CD14-positive monocyte (primary cell): Measurements from ENCODE around the gene SSTR1. TPM values are rescaled to one million over a fixed set of nuclear protein-coding genes. Genes with fewer than 3 reads are reported as not detected.
"Not testable (repeated sequence)": the region's sequence is repeated elsewhere in the genome, so short reads cannot be mapped to it uniquely, and the experiment has no call there.

Experiments used
- DNase-seq, 3 donors: peaks; one replicate each; pipeline ENCODE4 v3.0.0-alpha.2; 2011 to 2022
- H2AFZ ChIP-seq: 2 replicates; pipeline ENCODE4 v1.6.0; 2012; ENCODE audit warnings: mild to moderate bottlenecking, low read depth, low read length, inconsistent platforms; ENCODE audit not compliant: insufficient read depth, poor library complexity, severe bottlenecking
- H3K27ac ChIP-seq, 2 donors: 1 replicate in 1 of 2; 2 replicates in 1 of 2; pipeline ENCODE4 v1.5.1; 2012 to 2013; ENCODE audit warnings: low read length in 2 of 2, control low read depth in 1 of 2, inconsistent platforms in 1 of 2, low read depth in 1 of 2, mild to moderate bottlenecking in 1 of 2
- H3K27me3 ChIP-seq, 2 donors: one replicate each; pipeline versions ENCODE4 v1.6.0 to v1.6.1; 2011 to 2013; ENCODE audit warnings: low read length in 2 of 2; ENCODE audit not compliant: control insufficient read depth in 2 of 2, insufficient read depth in 2 of 2
- H3K36me3 ChIP-seq, 2 donors: replicated peaks in 1 of 2; 1 replicate in 1 of 2; 2 replicates in 1 of 2; pipeline versions ENCODE4 v1.5.1 to v1.6.1; 2012 to 2013; ENCODE audit warnings: low read length in 2 of 2, control low read depth in 1 of 2, inconsistent platforms in 1 of 2, mild to moderate bottlenecking in 1 of 2; ENCODE audit not compliant: insufficient read depth in 2 of 2, control insufficient read depth in 1 of 2
- H3K4me1 ChIP-seq, 2 donors: 1 replicate in 1 of 2; 2 replicates in 1 of 2; pipeline versions ENCODE4 v1.5.1 to v1.6.1; 2012 to 2013; ENCODE audit warnings: low read length in 2 of 2, control low read depth in 1 of 2, inconsistent platforms in 1 of 2, mild to moderate bottlenecking in 1 of 2, moderate library complexity in 1 of 2; ENCODE audit not compliant: insufficient read depth in 2 of 2, control insufficient read depth in 1 of 2
- H3K4me2 ChIP-seq: replicated peaks from 2 replicates; pipeline ENCODE3; 2012; ENCODE audit warnings: low read length, moderate library complexity, mild to moderate bottlenecking; ENCODE audit not compliant: poor library complexity, severe bottlenecking; ENCODE audit errors: extremely low read depth
- H3K4me3 ChIP-seq, 3 experiments: fragments of 200-600 bp in 1 of 3; sonication (generic) in 1 of 3; replicated peaks in 1 of 3; 1 replicate in 2 of 3; 2 replicates in 1 of 3; pipeline ENCODE4 v1.5.1; 2011 to 2013; ENCODE audit warnings: low read length in 3 of 3, mild to moderate bottlenecking in 3 of 3, control low read depth in 2 of 3, low read depth in 2 of 3, inconsistent platforms in 1 of 3, moderate library complexity in 1 of 3
- H3K79me2 ChIP-seq: 2 replicates; pipeline ENCODE4 v1.6.0; 2012; ENCODE audit warnings: mild to moderate bottlenecking, control low read depth, inconsistent platforms, low read length, moderate library complexity; ENCODE audit not compliant: insufficient read depth
- H3K9ac ChIP-seq: 2 replicates; pipeline ENCODE4 v1.6.0; 2017; ENCODE audit warnings: low read length, mild to moderate bottlenecking; ENCODE audit not compliant: insufficient read depth, poor library complexity, severe bottlenecking
- H3K9me3 ChIP-seq, 2 donors: replicated peaks in 1 of 2; 1 replicate in 1 of 2; 2 replicates in 1 of 2; pipeline versions ENCODE4 v1.5.1 to v1.6.1; 2012 to 2013; ENCODE audit warnings: low read length in 2 of 2, control low read depth in 1 of 2; ENCODE audit not compliant: control insufficient read depth in 1 of 2, insufficient read depth in 1 of 2
- H4K20me1 ChIP-seq: 2 replicates; pipeline ENCODE4 v1.6.0; 2012; ENCODE audit warnings: mild to moderate bottlenecking, low read length, control low read depth, moderate library complexity; ENCODE audit not compliant: insufficient read depth
- H3K27ac Mint-ChIP-seq, 7 donors: one replicate each; pipeline ENCODE4 v1.8.0; 2020; ENCODE audit warnings: mild to moderate bottlenecking in 7 of 7, mixed read lengths in 7 of 7, moderate library complexity in 6 of 7, inconsistent platforms in 2 of 7
- H3K27me3 Mint-ChIP-seq, 3 donors: one replicate each; pipeline ENCODE4 v1.8.0; 2021 to 2022; ENCODE audit warnings: low read depth in 3 of 3, mild to moderate bottlenecking in 3 of 3, mixed read lengths in 3 of 3, moderate library complexity in 3 of 3, inconsistent platforms in 1 of 3
- H3K36me3 Mint-ChIP-seq, 2 donors: one replicate each; pipeline ENCODE4 v1.8.0; 2020; ENCODE audit warnings: mixed read lengths in 2 of 2, inconsistent platforms in 1 of 2, mild to moderate bottlenecking in 1 of 2
- H3K4me1 Mint-ChIP-seq: one replicate; pipeline ENCODE4 v1.8.0; 2020; ENCODE audit warnings: mild to moderate bottlenecking, mixed read lengths
- H3K4me3 Mint-ChIP-seq, 2 donors: one replicate each; pipeline ENCODE4 v1.8.0; 2020; ENCODE audit warnings: mild to moderate bottlenecking in 2 of 2, mixed read lengths in 2 of 2, moderate library complexity in 1 of 2
- H3K9me3 Mint-ChIP-seq, 7 donors: one replicate each; pipeline ENCODE4 v1.8.0; 2020 to 2022; ENCODE audit warnings: mixed read lengths in 7 of 7, mild to moderate bottlenecking in 6 of 7, moderate library complexity in 6 of 7, inconsistent platforms in 2 of 7
- CTCF ChIP-seq: fragments of 200-600 bp; IDR thresholded peaks from one replicate; pipeline ENCODE4 v1.8.0; 2022; ENCODE audit warnings: antibody characterized with exemption, mild to moderate bottlenecking
- WGBS: methylation state at CpG from one replicate; pipeline ENCODE4 v1.1.5; 2013; ENCODE audit warnings: missing lambda C conversion rate; ENCODE audit not compliant: insufficient coverage; 5-methylcytosine and 5-hydroxymethylcytosine counted together
- intact Hi-C, 2 donors: fragments of 100-400 bp; cut with micrococcal nuclease; formaldehyde crosslinking; loops; one replicate each; pipeline versions ENCODE4 v1.15.0 to v1.15.1; 2023
- polyA plus RNA-seq, 3 donors: library from polyadenylated mRNA; depleted of rRNA in 1 of 3; unstranded in 2 of 3; stranded (reverse) in 1 of 3; fragments of 300-500 nt in 2 of 3; fragments of >200 nt in 1 of 3; fragmentation: Illumina TruSeq in 2 of 3; gene quantifications; 1 replicate in 2 of 3; 2 replicates in 1 of 3; pipeline ENCODE4 v1.2.3, GENCODE V29; 2012 to 2021

Gene SSTR1
- polyA plus RNA-seq, 3 donors = not detected

- Histone ChIP-seq H2AFZ (no peak overlapping the region), H3K4me1 (no peaks in the 10 kb centered on the region), H3K4me3 (no peak overlapping the region), H4K20me1 (no peaks in the 10 kb centered on the region), H3K27ac (no peak overlapping the region), H3K27me3 (no peaks in the 10 kb centered on the region), H3K9me3 (no peaks in the 10 kb centered on the region), H3K36me3 (no peaks in the 10 kb centered on the region), H3K79me2 (no peaks in the 10 kb centered on the region), H3K4me2 (no peak overlapping the region), H3K9ac (no peak overlapping the region)
- intact Hi-C loops = no loop called here
- no peak for TF ChIP-seq CTCF
- Mint-ChIP-seq H3K36me3 (no peaks in the 10 kb centered on the region), H3K4me3 (no peak overlapping the region), H3K27ac (no peak overlapping the region), H3K9me3 (peaks cover 0 to 5% (median 2%) of the 10 kb centered on the region in 7 donors), H3K4me1 (no peaks in the 10 kb centered on the region), H3K27me3 (peaks cover 1 to 6% (median 2%) of the 10 kb centered on the region in 3 donors)
- DNase-seq = no peak
- WGBS = 93% methylated on average over 2 of the region's 2 CpGs
Measured at GRCh38 chr14:38187528-38187927, 20.2 kb upstream of the SSTR1 start.

- H3K9me3 ChIP-seq = no peaks in the 10 kb centered on the region
- H3K36me3 Mint-ChIP-seq = no peaks in the 10 kb centered on the region
- no peak overlapping the region for H3K9ac ChIP-seq
- no peaks in the 10 kb centered on the region for H3K36me3 ChIP-seq
- WGBS = no CpG with 5 or more reads among the region's 4 CpGs
- H3K27me3 Mint-ChIP-seq = peaks cover 0 to 2% (median 1%) of the 10 kb centered on the region in 3 donors
- no peak overlapping the region for H3K27ac ChIP-seq
- no peak overlapping the region for H2AFZ ChIP-seq
- peaks cover 0 to 2% (median 0%) of the 10 kb centered on the region in 7 donors for H3K9me3 Mint-ChIP-seq
- no peak for DNase-seq
- intact Hi-C loops = no loop called here
- H3K4me2 ChIP-seq = no peak overlapping the region
- no peak overlapping the region for H3K27ac Mint-ChIP-seq
- H4K20me1 ChIP-seq = no peaks in the 10 kb centered on the region
- H3K4me1 Mint-ChIP-seq = no peaks in the 10 kb centered on the region
- H3K4me3 Mint-ChIP-seq = no peak overlapping the region
- H3K27me3 ChIP-seq = no peaks in the 10 kb centered on the region
- H3K4me1 ChIP-seq = no peaks in the 10 kb centered on the region
- H3K79me2 ChIP-seq = no peaks in the 10 kb centered on the region
- H3K4me3 ChIP-seq = no peak overlapping the region
- TF ChIP-seq CTCF = no peak
Measured at GRCh38 chr14:38189930-38190726, 17.6 kb upstream of the SSTR1 start.

GRCh38 chr14:38190846-38191245 is 16.9 kb upstream of the SSTR1 start:
- H2AFZ ChIP-seq, H3K9me3 Mint-ChIP-seq, H3K9me3 ChIP-seq, H3K79me2 ChIP-seq, H3K4me3 Mint-ChIP-seq, intact Hi-C loops, H3K27me3 Mint-ChIP-seq, H3K4me3 ChIP-seq, H3K27me3 ChIP-seq, H3K9ac ChIP-seq, H3K4me1 ChIP-seq, H4K20me1 ChIP-seq, DNase-seq, H3K4me1 Mint-ChIP-seq, H3K27ac ChIP-seq, H3K4me2 ChIP-seq, H3K27ac Mint-ChIP-seq, H3K36me3 ChIP-seq, H3K36me3 Mint-ChIP-seq: not testable (repeated sequence)
- WGBS = 91% methylated on average over 9 of the region's 11 CpGs
